Sigmoid colon (tissue), 4 donors: ENCODE results near the gene ZCCHC18.

ENCODE experiments used
- EP300 ChIP-seq, 4 donors: sonication (generic); formaldehyde crosslinking; IDR thresholded peaks; one replicate each; pipeline ENCODE4 v1.6.1; 2017; ENCODE audit warnings: antibody characterized with exemption in 4 of 4
- POLR2A ChIP-seq, 2 donors: fragments of 450-650 bp; IDR thresholded peaks; one replicate each; pipeline ENCODE4 v1.6.1; 2016; ENCODE audit warnings: antibody characterized with exemption in 2 of 2, mild to moderate bottlenecking in 2 of 2, moderate library complexity in 2 of 2
- TF ChIP-seq, protein P1 (sequence below), 4 experiments: fragments of 450-650 bp in 3 of 4; fragments of 200-600 bp in 1 of 4; IDR thresholded peaks; one replicate each; pipeline ENCODE4 v1.5.1; 2016 to 2019; ENCODE audit warnings: antibody characterized with exemption in 4 of 4, mild to moderate bottlenecking in 3 of 4, moderate library complexity in 2 of 4

DNA sequence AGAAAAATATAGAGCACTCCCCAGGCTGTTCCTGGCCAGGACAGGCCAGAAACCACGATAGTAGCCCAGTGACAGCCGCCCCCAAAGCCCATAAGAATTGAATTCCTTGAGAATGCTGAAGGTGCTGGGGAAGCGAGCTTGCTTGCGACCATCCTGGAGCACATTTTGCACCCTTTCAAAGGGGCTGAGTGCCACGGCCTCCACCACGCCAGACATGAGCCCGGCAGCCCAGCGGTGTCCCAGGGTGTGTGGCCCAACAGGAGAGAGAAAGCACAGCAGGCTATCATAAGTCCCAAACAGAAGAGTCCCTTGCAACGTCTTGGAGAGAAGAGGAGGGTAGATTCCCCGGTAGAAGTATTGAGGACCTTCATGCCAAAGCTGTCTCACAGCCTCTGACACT lies 7.6 kb upstream of the ZCCHC18 start:
- TF ChIP-seq, protein P1, sequence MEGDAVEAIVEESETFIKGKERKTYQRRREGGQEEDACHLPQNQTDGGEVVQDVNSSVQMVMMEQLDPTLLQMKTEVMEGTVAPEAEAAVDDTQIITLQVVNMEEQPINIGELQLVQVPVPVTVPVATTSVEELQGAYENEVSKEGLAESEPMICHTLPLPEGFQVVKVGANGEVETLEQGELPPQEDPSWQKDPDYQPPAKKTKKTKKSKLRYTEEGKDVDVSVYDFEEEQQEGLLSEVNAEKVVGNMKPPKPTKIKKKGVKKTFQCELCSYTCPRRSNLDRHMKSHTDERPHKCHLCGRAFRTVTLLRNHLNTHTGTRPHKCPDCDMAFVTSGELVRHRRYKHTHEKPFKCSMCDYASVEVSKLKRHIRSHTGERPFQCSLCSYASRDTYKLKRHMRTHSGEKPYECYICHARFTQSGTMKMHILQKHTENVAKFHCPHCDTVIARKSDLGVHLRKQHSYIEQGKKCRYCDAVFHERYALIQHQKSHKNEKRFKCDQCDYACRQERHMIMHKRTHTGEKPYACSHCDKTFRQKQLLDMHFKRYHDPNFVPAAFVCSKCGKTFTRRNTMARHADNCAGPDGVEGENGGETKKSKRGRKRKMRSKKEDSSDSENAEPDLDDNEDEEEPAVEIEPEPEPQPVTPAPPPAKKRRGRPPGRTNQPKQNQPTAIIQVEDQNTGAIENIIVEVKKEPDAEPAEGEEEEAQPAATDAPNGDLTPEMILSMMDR (IDR thresholded peaks at IDR 0.05): no peak
- TF ChIP-seq EP300 (IDR thresholded peaks at IDR 0.05) (no peak), POLR2A (IDR thresholded peaks at IDR 0.05) (no peak)
